H9 (cell line): ENCODE measurements around the gene TLR8. TPM values are rescaled to one million over a fixed set of nuclear protein-coding genes. Genes with fewer than 3 reads are reported as not detected.

Experiments used
- DNase-seq: peaks from one replicate; pipeline ENCODE4 v3.0.0-alpha.2; 2017
- H2AFZ ChIP-seq: one replicate; pipeline ENCODE4 v1.6.1; 2013; ENCODE audit warnings: mild to moderate bottlenecking, low read length, control low read depth, moderate library complexity
- H2AK5ac ChIP-seq: 2 replicates; pipeline ENCODE4 v1.6.1; 2013; ENCODE audit warnings: low read length, control low read depth, mixed read lengths; ENCODE audit not compliant: insufficient read length
- H2BK120ac ChIP-seq: one replicate; pipeline ENCODE4 v1.6.1; 2013; ENCODE audit warnings: low read depth, mild to moderate bottlenecking, low read length, control low read depth, inconsistent platforms; ENCODE audit not compliant: poor library complexity, severe bottlenecking
- H2BK12ac ChIP-seq: 2 replicates; pipeline ENCODE4 v1.6.1; 2013; ENCODE audit warnings: low read length, control low read depth, mixed read lengths, low read depth; ENCODE audit not compliant: insufficient read length
- H2BK15ac ChIP-seq: 2 replicates; pipeline ENCODE4 v1.6.1; 2013; ENCODE audit warnings: low read depth, low read length, control low read depth
- H2BK20ac ChIP-seq: one replicate; pipeline ENCODE4 v1.6.1; 2013; ENCODE audit warnings: low read depth, mild to moderate bottlenecking, low read length, control low read depth, inconsistent platforms; ENCODE audit not compliant: poor library complexity, severe bottlenecking
- H2BK5ac ChIP-seq: 2 replicates; pipeline ENCODE4 v1.6.1; 2013; ENCODE audit warnings: low read length, control low read depth, mixed read lengths; ENCODE audit not compliant: insufficient read length
- H3K14ac ChIP-seq: 2 replicates; pipeline ENCODE4 v1.6.1; 2013; ENCODE audit warnings: low read length, control low read depth; ENCODE audit not compliant: insufficient read depth
- H3K18ac ChIP-seq: 2 replicates; pipeline ENCODE4 v1.6.1; 2013; ENCODE audit warnings: low read depth, mild to moderate bottlenecking, mixed read lengths, low read length, control low read depth; ENCODE audit not compliant: insufficient read length
- H3K23ac ChIP-seq: 2 replicates; pipeline ENCODE4 v1.6.1; 2013; ENCODE audit warnings: low read length, control low read depth, mixed read lengths, low read depth; ENCODE audit not compliant: insufficient read length
- H3K23me2 ChIP-seq: 2 replicates; pipeline ENCODE4 v1.6.1; 2013; ENCODE audit warnings: low read depth, mild to moderate bottlenecking, mixed read lengths, low read length, control low read depth; ENCODE audit not compliant: insufficient read length, poor library complexity, severe bottlenecking
- H3K27ac ChIP-seq: 2 replicates; pipeline ENCODE4 v1.5.1; 2013; ENCODE audit warnings: low read length, control low read depth, mixed read lengths, low read depth; ENCODE audit not compliant: insufficient read length
- H3K27me3 ChIP-seq: 2 replicates; pipeline ENCODE4 v1.6.1; 2013; ENCODE audit warnings: low read length, control low read depth, inconsistent platforms; ENCODE audit not compliant: insufficient read depth
- H3K4ac ChIP-seq: 2 replicates; pipeline ENCODE4 v1.6.1; 2013; ENCODE audit warnings: low read depth, mild to moderate bottlenecking, control low read depth, inconsistent platforms, low read length, moderate library complexity
- H3K4me1 ChIP-seq: 2 replicates; pipeline ENCODE4 v1.6.1; 2013; ENCODE audit warnings: low read length, control low read depth, inconsistent platforms; ENCODE audit not compliant: insufficient read depth
- H3K4me2 ChIP-seq: 2 replicates; pipeline ENCODE4 v1.6.1; 2013; ENCODE audit warnings: low read length, control low read depth, mixed read lengths; ENCODE audit not compliant: insufficient read length, insufficient read depth
- H3K56ac ChIP-seq: 2 replicates; pipeline ENCODE4 v1.6.1; 2013; ENCODE audit warnings: low read depth, mild to moderate bottlenecking, mixed read lengths, low read length, control low read depth; ENCODE audit not compliant: insufficient read length
- H3K79me1 ChIP-seq: 2 replicates; pipeline ENCODE4 v1.6.1; 2013; ENCODE audit warnings: low read depth, mild to moderate bottlenecking, moderate library complexity, low read length, control low read depth, inconsistent platforms; ENCODE audit not compliant: insufficient read depth, poor library complexity, severe bottlenecking
- H3K79me2 ChIP-seq: 2 replicates; pipeline ENCODE4 v1.6.1; 2013; ENCODE audit warnings: low read length, control low read depth, inconsistent platforms; ENCODE audit not compliant: insufficient read depth
- H3K9ac ChIP-seq: 2 replicates; pipeline ENCODE4 v1.6.1; 2013; ENCODE audit warnings: low read length, control low read depth, mixed read lengths; ENCODE audit not compliant: insufficient read length; ENCODE audit errors: extremely low read depth
- H3K9me3 ChIP-seq: one replicate; pipeline ENCODE4 v1.6.1; 2013; ENCODE audit warnings: low read depth, low read length, inconsistent platforms; ENCODE audit not compliant: control insufficient read depth
- H3T11ph ChIP-seq: one replicate; pipeline ENCODE4 v1.6.1; 2013; ENCODE audit warnings: mild to moderate bottlenecking, low read length, control low read depth, inconsistent platforms
- H4K20me1 ChIP-seq: one replicate; pipeline ENCODE4 v1.6.1; 2013; ENCODE audit not compliant: control insufficient read depth, insufficient read length, insufficient read depth
- H4K5ac ChIP-seq: 2 replicates; pipeline ENCODE4 v1.6.1; 2013; ENCODE audit warnings: low read depth, mild to moderate bottlenecking, mixed read lengths, low read length, control low read depth; ENCODE audit not compliant: insufficient read length
- H4K8ac ChIP-seq: replicated peaks from 2 replicates; pipeline ENCODE4 v1.6.1; 2013; ENCODE audit warnings: low read length, control low read depth, mixed read lengths, low read depth; ENCODE audit not compliant: insufficient read length
- H4K91ac ChIP-seq: 2 replicates; pipeline ENCODE4 v1.6.1; 2013; ENCODE audit warnings: low read depth, mild to moderate bottlenecking, moderate library complexity, mixed read lengths, low read length, control low read depth; ENCODE audit not compliant: insufficient read length
- H3K27ac Mint-ChIP-seq, 3 experiments: 2 replicates in 2 of 3; 3 replicates in 1 of 3; pipeline ENCODE4 v1.8.0; 2020 to 2021; ENCODE audit warnings: mixed read lengths in 3 of 3, mild to moderate bottlenecking in 1 of 3, moderate library complexity in 1 of 3
- H3K27me3 Mint-ChIP-seq: 2 replicates; pipeline ENCODE4 v1.8.0; 2021; ENCODE audit warnings: low read depth, mild to moderate bottlenecking, moderate library complexity, mixed read lengths
- H3K36me3 Mint-ChIP-seq, 3 experiments: 2 replicates in 2 of 3; 3 replicates in 1 of 3; pipeline ENCODE4 v1.8.0; 2020 to 2021; ENCODE audit warnings: low read depth in 3 of 3, mixed read lengths in 3 of 3; ENCODE audit not compliant: insufficient read depth in 1 of 3
- H3K4me1 Mint-ChIP-seq, 2 experiments: 2 replicates each; pipeline ENCODE4 v1.8.0; 2020; ENCODE audit warnings: mixed read lengths in 2 of 2
- H3K4me3 Mint-ChIP-seq, 2 experiments: 2 replicates in 1 of 2; 3 replicates in 1 of 2; pipeline ENCODE4 v1.8.0; 2020 to 2021; ENCODE audit warnings: mild to moderate bottlenecking in 2 of 2, mixed read lengths in 2 of 2, moderate library complexity in 1 of 2
- H3K9me3 Mint-ChIP-seq, 2 experiments: 2 replicates in 1 of 2; 3 replicates in 1 of 2; pipeline ENCODE4 v1.8.0; 2020; ENCODE audit warnings: mild to moderate bottlenecking in 2 of 2, mixed read lengths in 2 of 2, moderate library complexity in 1 of 2
- WGBS: extraction: QIAGEN DNeasy Blood & Tissue Kit; methylation state at CpG from one replicate; pipeline ENCODE4 v1.1.7; 2013; ENCODE audit warnings: missing lambda C conversion rate, low lambda C conversion rate, mixed read lengths; ENCODE audit not compliant: insufficient read length; ENCODE audit errors: extremely low coverage; 5-methylcytosine and 5-hydroxymethylcytosine counted together
- total RNA-seq: library from RNA; stranded (reverse); gene quantifications from 2 replicates; pipeline ENCODE4 v1.2.1, GENCODE V29; 2021
- TF ChIP-seq, protein P1 (sequence below): fragments of 200-600 bp; sonication (generic); conservative IDR thresholded peaks from 3 replicates; pipeline ENCODE4 v1.8.0; 2021; ENCODE audit warnings: antibody characterized with exemption, mild to moderate bottlenecking

The TLR8 gene
- total RNA-seq, 1 experiment from 2014 or later, result not detected

DNA sequence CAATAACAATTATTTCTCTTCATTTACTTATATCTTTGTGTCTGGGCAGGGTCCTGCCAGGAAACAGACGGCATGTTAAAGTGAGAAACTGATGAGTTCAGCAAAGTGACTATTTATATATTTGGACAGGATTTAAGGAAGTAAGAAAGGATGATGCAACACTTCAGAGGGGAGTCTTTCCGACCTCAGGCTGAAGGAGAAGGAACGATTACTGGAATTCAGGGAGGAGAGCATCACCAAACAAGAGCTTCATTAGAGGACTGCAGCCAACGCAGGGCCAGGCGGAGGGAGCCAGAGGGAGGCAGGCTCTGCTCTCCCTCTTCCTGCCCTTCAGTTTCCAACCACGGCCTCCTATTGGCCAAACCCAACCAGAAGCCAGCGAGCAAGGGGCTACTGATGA is 41.1 kb upstream of the TLR8 start:
- H2BK5ac ChIP-seq, result no peak overlapping the region
- H3K27ac ChIP-seq, result no peak overlapping the region
- no peaks in the 10 kb centered on the region for H3K79me2 ChIP-seq
- H3K14ac ChIP-seq, result no peak overlapping the region
- no peak overlapping the region for H4K8ac ChIP-seq
- H3K18ac ChIP-seq, result no peak overlapping the region
- H3K23me2 ChIP-seq, result no peaks in the 10 kb centered on the region
- H2BK15ac ChIP-seq, result no peak overlapping the region
- H3K56ac ChIP-seq, result no peak overlapping the region
- no peak overlapping the region for H3K23ac ChIP-seq
- no peak overlapping the region for H3K4me3 Mint-ChIP-seq
- no peaks in the 10 kb centered on the region for H3K4me1 Mint-ChIP-seq
- H4K20me1 ChIP-seq, result no peaks in the 10 kb centered on the region
- no peak overlapping the region for H2BK20ac ChIP-seq
- no peak overlapping the region for H3K4me2 ChIP-seq
- H3K4me1 ChIP-seq, result no peaks in the 10 kb centered on the region
- H3K27me3 Mint-ChIP-seq, result no peaks in the 10 kb centered on the region
- peaks cover 65 to 86% of the 10 kb centered on the region in 2 experiments for H3K9me3 Mint-ChIP-seq
- no peak overlapping the region for H2AK5ac ChIP-seq
- H3K4ac ChIP-seq, result no peak overlapping the region
- no peaks in the 10 kb centered on the region for H3K27me3 ChIP-seq
- WGBS, result no CpG with 5 or more reads among the region's 7 CpGs
- no peak overlapping the region for H4K91ac ChIP-seq
- no peak overlapping the region for H2AFZ ChIP-seq
- DNase-seq, result no peak
- no peak overlapping the region for H2BK12ac ChIP-seq
- peaks cover 2 to 13% (median 10%) of the 10 kb centered on the region in 3 experiments; a peak in 5 of 7 replicates for H3K36me3 Mint-ChIP-seq
- no peak overlapping the region for H3K27ac Mint-ChIP-seq
- H3T11ph ChIP-seq, result no peak overlapping the region
- H4K5ac ChIP-seq, result no peak overlapping the region
- no peaks in the 10 kb centered on the region for H3K79me1 ChIP-seq
- H3K9ac ChIP-seq, result no peak overlapping the region
- H3K9me3 ChIP-seq, result peaks cover 5% of the 10 kb centered on the region
- no peak overlapping the region for H2BK120ac ChIP-seq
- TF ChIP-seq, protein P1, sequence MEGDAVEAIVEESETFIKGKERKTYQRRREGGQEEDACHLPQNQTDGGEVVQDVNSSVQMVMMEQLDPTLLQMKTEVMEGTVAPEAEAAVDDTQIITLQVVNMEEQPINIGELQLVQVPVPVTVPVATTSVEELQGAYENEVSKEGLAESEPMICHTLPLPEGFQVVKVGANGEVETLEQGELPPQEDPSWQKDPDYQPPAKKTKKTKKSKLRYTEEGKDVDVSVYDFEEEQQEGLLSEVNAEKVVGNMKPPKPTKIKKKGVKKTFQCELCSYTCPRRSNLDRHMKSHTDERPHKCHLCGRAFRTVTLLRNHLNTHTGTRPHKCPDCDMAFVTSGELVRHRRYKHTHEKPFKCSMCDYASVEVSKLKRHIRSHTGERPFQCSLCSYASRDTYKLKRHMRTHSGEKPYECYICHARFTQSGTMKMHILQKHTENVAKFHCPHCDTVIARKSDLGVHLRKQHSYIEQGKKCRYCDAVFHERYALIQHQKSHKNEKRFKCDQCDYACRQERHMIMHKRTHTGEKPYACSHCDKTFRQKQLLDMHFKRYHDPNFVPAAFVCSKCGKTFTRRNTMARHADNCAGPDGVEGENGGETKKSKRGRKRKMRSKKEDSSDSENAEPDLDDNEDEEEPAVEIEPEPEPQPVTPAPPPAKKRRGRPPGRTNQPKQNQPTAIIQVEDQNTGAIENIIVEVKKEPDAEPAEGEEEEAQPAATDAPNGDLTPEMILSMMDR, result no peak
